ENCODE measurements around the gene SNED1. TPM values are rescaled to one million over a fixed set of nuclear protein-coding genes. Genes with fewer than 3 reads are reported as not detected.

Gene SNED1
- total and polyA plus RNA-seq, 9 of the 15 experiments (the other 6 are each of a cell fraction or from before 2014, with no cell fraction given): 0.03 to 0.07 (median 0.05) TPM; not detected in 5

- Histone ChIP-seq H3K4me2 (ENCODE audit: insufficient read depth, low read length) (no peak overlapping the region), H3K36me3 (ENCODE audit: control insufficient read depth, insufficient read depth, low read length) (no peaks in the 10 kb centered on the region), H3K4me1 (replicated peaks in 1 of 2; ENCODE audit: control insufficient read depth in 2 of 2, insufficient read depth in 2 of 2, low read length in 2 of 2) (peaks cover 0 to 13% of the 10 kb centered on the region in 2 experiments; a peak in 1 of 5 replicates), H3K9me1 (ENCODE audit: control insufficient read depth, insufficient read depth, low read length) (no peaks in the 10 kb centered on the region), H3K9me3 (replicated peaks; ENCODE audit: control insufficient read depth, insufficient read depth, low read depth, low read length) (no peaks in the 10 kb centered on the region), H3K9ac (ENCODE audit: insufficient read depth in 1 of 2, low read depth in 2 of 2, low read length in 2 of 2) (no peak overlapping the region), H4K20me1 (replicated peaks; ENCODE audit: control insufficient read depth, insufficient read depth, low read length) (no peaks in the 10 kb centered on the region), H2AFZ (ENCODE audit: low read depth, low read length) (no peak overlapping the region), H3K27ac (ENCODE audit: extremely low read depth, low read depth, low read length) (no peak overlapping the region), H3K79me2 (ENCODE audit: control insufficient read depth, insufficient read depth, low read length) (no peaks in the 10 kb centered on the region), H3K27me3 (ENCODE audit: control insufficient read depth in 2 of 2, insufficient read depth in 2 of 2, low read length in 2 of 2) (peaks cover 0 to 38% of the 10 kb centered on the region in 2 experiments; a peak in 2 of 5 replicates), H3K4me3 (no peak overlapping the region)
- CTCF ChIA-PET (ENCODE audit: low intra/inter-chr PET ratio): no interaction called here
- ATAC-seq (no peak), FAIRE-seq (no peak), DNase-seq (ENCODE audit: extremely low read depth in 1 of 4, low spot score in 3 of 4) (no peak)
- in situ Hi-C loops (cut with MboI): no loop called here
- TF ChIP-seq CBX5 (IDR thresholded peaks at IDR 0.05; ENCODE audit: borderline replicate concordance, low read depth) (no peak), RB1 (IDR thresholded peaks at IDR 0.05; ENCODE audit: low read depth) (no peak), SRSF3 (IDR thresholded peaks at IDR 0.05; ENCODE audit: insufficient read depth, low read length) (no peak), NFATC3 (IDR thresholded peaks at IDR 0.05) (no peak), ESRRB (CRISPR knock-in tag; IDR thresholded peaks at IDR 0.05; ENCODE audit: borderline replicate concordance) (no peak), ZNF444 (CRISPR knock-in tag; IDR thresholded peaks at IDR 0.05) (no peak), IRF2 (CRISPR knock-in tag; IDR thresholded peaks at IDR 0.05) (no peak), CHCHD3 (CRISPR knock-in tag; IDR thresholded peaks at IDR 0.05) (no peak), FOXK1 (CRISPR knock-in tag; IDR thresholded peaks at IDR 0.05; ENCODE audit: borderline replicate concordance) (no peak), SNRNP70 (optimal IDR thresholded peaks at IDR 0.05; ENCODE audit: low read depth, low read length) (no peak), ZNF197 (CRISPR knock-in tag; IDR thresholded peaks at IDR 0.05; ENCODE audit: low read depth) (no peak), DIDO1 (tag; IDR thresholded peaks at IDR 0.05; ENCODE audit: low read depth) (no peak), E2F4 (CRISPR knock-in tag; IDR thresholded peaks at IDR 0.05; ENCODE audit: low read depth) (no peak), ZNF778 (CRISPR knock-in tag; IDR thresholded peaks at IDR 0.05) (no peak), ARNT (IDR thresholded peaks at IDR 0.05) (no peak), ETV6 (IDR thresholded peaks at IDR 0.05; ENCODE audit: borderline replicate concordance in 1 of 2, low read depth in 2 of 2, low read length in 1 of 2) (no peak), ETV6 (CRISPR knock-in tag; IDR thresholded peaks at IDR 0.05; ENCODE audit: borderline replicate concordance) (no peak), POLR2AphosphoS2 (IDR thresholded peaks at IDR 0.05; ENCODE audit: low read length) (no peak)
- no TSS peak for BruUV-seq (replicated peaks)
- WGBS (ENCODE audit: insufficient coverage, low coverage, missing lambda C conversion rate): 40% methylated on average over 2 of the region's 12 CpGs
- intact Hi-C loops (cut with micrococcal nuclease): no loop called here
- POLR2A ChIA-PET: no interaction called here
Observed at GRCh38 chr2:240961910-240962299, 36.5 kb upstream of the SNED1 start.
